HG02870 (cell line): ENCODE measurements around the gene PDCD1.

Experiments
- ATAC-seq: cut with Tn5 transposase; IDR thresholded peaks from one replicate; pipeline ENCODE4 v1.9.1; 2021; ENCODE audit warnings: mild to moderate bottlenecking, moderate library complexity; ENCODE audit not compliant: unreplicated experiment

PDCD1 gene

DNA sequence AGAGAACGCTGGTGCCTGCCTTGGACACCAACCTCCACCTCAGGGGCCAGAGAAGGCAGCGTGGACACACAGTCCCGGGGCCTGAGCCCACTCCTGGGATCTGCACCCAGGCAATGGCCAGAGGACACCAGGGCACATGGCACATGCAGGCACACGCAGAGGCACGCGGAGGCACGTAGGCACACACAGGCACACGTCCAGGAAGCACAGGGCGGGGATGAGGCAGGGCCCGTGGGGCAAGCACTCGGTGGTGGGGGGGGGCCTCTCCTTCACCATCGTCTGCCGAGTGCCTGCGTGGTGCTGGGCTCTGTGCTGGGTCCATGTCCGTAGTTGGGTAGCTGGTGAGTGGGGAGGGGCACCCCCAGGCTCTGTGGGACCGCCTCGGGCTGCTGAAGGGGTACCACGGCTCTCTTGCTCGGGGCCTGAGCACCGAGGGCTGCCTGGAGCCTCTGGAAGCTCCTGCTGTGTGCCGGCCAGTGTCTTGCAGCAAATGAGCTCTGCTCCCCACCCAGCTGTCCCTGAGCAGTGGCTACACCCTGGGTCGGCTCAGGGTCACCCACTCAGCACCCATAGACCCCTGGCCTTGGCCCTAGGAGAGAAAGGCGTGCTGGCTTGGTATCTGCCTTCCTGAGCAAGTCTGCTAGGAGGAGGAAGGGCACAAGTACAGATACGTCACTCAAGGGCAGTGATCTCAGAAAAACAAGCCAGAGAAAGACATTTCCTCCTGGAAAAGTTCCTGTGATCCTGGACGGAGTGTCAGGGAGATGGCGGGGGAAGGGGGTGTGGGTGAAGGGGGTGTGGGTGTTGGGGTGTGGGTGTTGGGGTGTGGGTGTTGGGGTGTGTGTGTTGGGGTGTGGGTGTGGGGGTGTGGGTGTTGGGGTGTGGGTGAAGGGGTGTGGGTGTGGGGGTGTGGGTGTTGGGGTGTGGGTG is 37.3 kb upstream of the PDCD1 start:
- no peak for ATAC-seq

DNA sequence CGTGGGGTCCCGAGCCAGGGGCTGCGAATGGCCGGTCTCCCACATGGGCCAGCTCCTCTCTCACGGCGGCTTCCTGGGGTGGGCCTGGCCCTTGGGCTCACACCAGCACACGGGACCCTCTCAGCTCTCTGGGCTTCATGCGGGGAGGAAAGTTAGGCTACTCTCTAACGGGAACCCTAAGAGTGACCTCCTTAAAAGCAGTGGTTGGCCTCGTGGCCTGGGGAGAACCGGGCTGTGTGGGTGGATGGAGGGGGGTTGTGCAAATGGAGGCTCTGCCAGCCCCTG is 36.7 kb upstream of the PDCD1 start:
- ATAC-seq = no peak

GRCh38 chr2:241894681-241895426 is 36.2 kb upstream of the PDCD1 start:
- no peak for ATAC-seq

DNA sequence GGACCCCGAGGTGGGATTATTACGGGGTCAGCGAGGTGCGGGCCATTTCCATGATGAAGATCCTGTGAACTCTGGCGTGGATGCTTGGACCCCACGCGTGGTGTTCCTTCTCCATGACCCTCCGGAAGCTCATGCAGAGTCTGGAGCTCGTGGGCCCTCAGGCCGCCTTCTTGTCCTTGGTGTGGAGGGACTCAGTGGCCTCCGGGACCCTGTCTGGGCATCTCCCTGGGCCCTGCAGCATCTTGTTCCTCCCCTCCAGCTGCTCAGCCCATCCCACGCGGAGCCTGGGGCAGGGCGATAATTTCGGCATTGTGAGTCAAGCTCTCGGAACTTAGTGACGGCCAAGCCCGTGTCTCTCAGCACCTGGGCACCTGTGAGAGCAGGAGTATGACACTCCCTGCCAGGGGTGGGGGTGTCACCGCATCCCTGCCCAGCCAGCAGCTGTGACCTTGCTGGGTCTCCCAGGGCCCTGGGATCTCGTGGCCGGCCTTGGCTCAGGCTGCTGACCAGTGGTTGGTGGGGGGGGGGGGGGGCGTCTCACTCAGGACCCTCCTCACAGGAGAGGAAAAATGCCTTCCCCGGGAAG is 35.5 kb upstream of the PDCD1 start:
- no peak for ATAC-seq

GRCh38 chr2:241893265-241893664 is 34.6 kb upstream of the PDCD1 start:
- no peak for ATAC-seq

- ATAC-seq = no peak
These were observed 33.8 kb upstream of the PDCD1 start for GRCh38 chr2:241892299-241893137.

DNA sequence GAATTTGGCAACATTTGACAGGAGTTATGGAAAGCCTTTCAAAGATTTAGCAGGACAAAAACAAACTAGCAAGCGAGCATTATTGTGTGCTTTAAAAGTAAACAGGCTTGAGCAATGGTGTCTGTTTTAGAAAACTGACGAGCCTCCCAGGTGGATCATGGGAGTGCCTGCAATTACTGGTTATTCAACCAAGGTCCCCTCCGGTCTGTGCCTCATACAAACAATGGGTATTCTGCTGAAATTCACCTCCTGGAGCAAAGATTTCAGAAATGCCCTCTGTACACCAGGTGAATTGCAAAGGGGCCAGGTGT is 33.2 kb upstream of the PDCD1 start:
- ATAC-seq = no peak

DNA sequence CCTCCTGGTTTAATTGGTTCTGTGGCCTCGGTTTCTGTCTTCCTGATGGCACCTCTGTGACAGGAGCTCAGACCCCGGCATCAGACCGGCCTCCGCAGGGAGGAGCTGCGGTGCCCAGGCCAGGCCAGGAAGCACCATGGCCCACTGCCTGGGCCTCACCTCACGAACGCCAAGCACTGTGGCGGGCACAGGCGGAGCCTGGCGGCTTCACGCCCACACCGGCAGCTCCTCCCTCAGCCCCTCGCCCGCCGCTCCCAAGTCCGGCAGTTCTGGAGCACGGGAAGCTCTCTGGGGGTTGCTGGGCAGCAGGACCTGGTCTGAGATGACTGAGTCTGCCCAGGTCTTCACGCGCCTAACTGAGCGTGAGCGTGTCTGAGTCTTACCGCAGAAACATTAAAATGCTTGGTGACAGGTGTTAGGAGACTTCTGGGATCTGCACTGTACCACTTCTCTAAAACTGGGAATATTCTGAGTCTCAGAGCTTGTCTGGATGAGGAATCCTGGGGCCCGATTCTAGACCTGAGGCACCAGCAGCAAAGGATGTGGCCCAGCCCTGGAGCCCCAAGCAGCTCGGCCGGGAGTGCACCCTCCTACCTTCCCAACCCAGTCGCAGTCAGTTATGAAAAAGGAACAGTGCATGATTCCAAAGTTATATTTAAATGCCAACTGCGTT is 32.8 kb upstream of the PDCD1 start:
- no peak for ATAC-seq

DNA sequence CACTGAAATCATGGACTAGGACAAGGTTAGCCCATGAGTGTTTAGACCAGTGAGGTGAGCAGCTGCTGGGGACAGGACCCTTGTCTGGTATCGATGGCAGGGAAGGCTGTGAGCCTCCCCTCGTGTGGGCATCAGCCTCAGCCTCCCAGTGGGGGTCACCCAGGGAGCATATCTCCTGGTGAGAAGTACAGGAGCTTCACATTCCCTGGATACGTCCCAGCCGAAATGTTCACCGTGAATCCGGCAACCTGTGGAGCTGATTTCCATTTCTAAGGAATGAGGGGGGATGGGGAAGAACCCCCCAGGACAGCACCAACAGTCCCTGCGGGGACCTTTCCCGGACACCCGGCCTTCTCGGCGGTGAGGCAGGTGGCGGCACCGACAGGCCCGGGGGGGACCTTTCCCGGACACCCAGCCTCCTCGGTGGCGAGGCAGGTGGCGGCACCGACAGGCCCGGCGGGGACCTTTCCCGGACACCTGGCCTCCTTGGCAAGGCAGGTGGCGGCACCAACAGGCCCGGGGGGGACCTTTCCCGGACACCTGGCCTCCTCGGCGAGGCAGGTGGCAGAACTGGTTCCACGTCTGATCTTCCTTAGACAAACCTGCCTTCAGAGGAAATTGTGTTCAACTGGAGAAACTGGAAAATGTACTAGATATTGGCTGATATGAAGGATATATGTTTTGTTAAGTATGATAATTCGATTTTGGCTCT is 32.0 kb upstream of the PDCD1 start:
- no peak for ATAC-seq

GRCh38 chr2:241888641-241889040 is 29.9 kb upstream of the PDCD1 start:
- ATAC-seq = no peak

- ATAC-seq = no peak
These were observed 29.3 kb upstream of the PDCD1 start for GRCh38 chr2:241887806-241888522.

GRCh38 chr2:241886840-241887447 is 28.2 kb upstream of the PDCD1 start:
- no peak for ATAC-seq

DNA sequence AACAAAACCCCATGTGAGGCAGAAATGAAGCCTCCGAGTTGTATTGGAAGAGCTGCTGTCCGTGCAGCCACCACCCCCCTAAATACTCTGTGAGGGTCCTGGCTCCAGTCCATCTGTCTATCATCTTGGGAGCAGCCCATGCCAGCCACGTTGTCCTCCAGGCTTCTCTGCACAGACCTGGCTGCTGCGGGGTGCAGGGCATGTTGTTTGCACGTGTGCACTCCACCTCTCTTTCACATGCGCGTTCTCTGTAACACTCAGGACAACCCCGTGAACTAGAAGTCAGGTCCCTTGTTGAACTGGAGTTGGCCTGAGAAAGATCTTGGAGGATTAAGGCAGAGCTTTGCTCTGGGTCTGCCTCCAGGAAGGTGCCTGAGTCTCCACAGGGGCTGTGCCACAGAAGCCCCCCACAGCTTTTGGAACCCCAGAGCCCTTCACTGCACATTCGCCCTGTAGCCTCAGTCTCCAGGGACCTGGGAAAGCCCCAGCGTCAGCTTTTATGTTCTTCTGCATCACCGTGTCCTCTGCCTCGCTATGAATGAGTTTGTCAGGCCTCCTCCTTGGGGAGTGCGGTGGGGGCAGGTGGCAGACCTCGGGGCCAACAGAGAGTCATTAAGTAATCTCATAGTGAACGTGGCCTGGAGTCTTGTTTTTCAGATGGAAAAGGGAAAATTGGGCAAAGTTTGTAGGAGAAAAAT is 27.4 kb upstream of the PDCD1 start:
- ATAC-seq = no peak

DNA sequence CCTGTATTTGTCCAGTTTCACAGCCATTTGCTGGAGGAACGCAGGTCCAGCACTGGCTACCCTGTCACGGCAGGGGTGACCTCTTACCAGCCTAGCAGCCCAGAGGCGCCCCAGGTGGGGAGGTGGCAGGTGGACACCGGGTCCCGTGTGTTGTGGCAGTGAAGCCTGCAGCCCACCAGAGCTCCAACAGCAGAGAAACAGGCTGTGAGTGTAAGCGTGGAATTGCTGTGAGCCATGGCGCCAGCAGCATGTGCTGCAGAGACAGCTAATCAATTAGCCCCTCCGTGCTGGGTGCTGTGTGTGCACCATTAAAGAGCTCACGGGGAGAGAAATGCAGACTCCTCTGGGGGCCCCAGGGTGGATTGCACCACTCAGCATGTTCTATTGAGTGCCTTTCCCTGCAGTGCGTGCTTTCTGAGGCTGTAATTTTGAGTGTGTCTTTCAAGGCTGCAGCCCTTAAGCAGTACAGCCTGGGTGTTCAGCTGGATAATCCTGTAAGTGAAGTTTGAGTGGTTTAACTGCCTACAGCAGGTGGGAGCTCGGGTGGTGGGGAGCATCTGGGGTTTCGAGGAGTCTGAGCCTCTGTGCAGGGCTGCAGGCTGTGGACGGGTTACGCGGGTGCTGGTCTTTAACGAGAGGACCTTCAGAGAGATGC is 26.7 kb upstream of the PDCD1 start:
- no peak for ATAC-seq

DNA sequence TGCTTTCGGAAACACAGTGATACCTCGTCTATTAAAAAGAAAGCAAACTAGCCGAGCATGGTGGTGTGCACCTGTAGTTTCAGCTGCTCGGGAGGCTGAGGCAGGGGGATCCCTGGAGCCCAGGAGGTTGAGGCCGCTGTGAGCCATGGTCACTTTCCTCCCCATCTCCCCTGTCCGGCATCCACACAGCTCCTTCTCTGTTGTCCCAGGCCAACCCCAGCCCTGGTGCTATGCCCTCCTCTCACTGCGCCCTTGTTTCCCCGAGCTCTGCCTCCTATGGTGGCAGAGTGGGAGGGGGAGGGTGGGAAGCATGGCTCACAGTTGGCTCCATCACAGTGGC is 26.2 kb upstream of the PDCD1 start:
- no peak for ATAC-seq

DNA sequence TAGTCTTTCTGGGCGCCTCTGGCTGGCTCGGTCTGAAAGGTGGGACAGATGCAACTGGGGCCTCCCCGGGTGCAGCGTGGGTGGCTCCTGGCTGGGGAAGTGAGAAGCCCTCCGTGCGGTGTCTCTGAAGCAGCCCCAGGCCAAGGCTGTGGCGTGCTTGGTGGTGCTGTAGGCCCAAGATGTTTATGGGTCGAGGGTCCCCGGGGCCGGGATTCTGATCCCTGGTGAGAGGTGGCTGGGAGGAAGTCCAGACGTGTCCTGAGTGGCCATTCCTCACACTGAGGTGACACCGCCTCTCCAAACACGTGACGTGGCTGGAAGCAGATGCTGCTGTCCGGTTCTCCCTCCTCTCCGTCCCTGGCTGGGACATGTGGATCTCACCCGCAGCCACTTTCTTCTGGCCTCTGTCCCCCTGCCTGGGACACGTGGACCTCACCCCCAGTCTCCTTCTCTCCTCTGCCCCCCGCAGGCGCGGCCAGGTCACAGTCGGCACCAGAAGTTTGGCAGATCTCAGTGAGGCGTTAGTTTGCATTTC is 23.5 kb upstream of the PDCD1 start:
- peak; percentile 65 for ATAC-seq

- ATAC-seq = no peak
These were observed 21.8 kb upstream of the PDCD1 start for GRCh38 chr2:241880311-241881073.
